CD4-positive, alpha-beta T cell (primary cell): ENCODE data around the gene CACNA2D2. TPM values are rescaled to one million over a fixed set of nuclear protein-coding genes. Genes with fewer than 3 reads are reported as not detected.

Experiments used
- ATAC-seq: fragments of 200-7000 bp; cut with Tn5 transposase; one replicate; pipeline ENCODE4 v1.10.0; 2022; ENCODE audit warnings: mild to moderate bottlenecking; ENCODE audit not compliant: poor library complexity
- CTCF ChIA-PET: fragments of 350-600 bp; sonication (Branson Sonifier 250); formaldehyde crosslinking; loops from one replicate; lab custom pipeline; 2021; ENCODE audit warnings: antibody characterized with exemption, inconsistent platforms; lab: Charles Lee
- POLR2A ChIA-PET: fragments of 350-600 bp; sonication (Branson Sonifier 250); formaldehyde crosslinking; loops from one replicate; lab custom pipeline; 2021; ENCODE audit warnings: antibody characterized with exemption, inconsistent platforms; lab: Charles Lee
- DNase-seq, 14 experiments: peaks; one replicate each; pipeline ENCODE4 v3.0.0-alpha.2; 2013 to 2020; ENCODE audit warnings: mixed read lengths in 2 of 14
- H3K27ac ChIP-seq, 2 donors: one replicate each; pipeline versions ENCODE4 v1.5.1 to v1.7.0; 2013; ENCODE audit warnings: low read length in 2 of 2, low read depth in 1 of 2, mild to moderate bottlenecking in 1 of 2
- H3K27me3 ChIP-seq, 2 experiments: 1 replicate in 1 of 2; 2 replicates in 1 of 2; pipeline versions ENCODE4 v1.6.1 to v1.7.0; 2013; ENCODE audit warnings: low read length in 2 of 2, control low read depth in 1 of 2, mild to moderate bottlenecking in 1 of 2, moderate library complexity in 1 of 2; ENCODE audit not compliant: insufficient read depth in 2 of 2, control insufficient read depth in 1 of 2
- H3K36me3 ChIP-seq: one replicate; pipeline ENCODE4 v1.6.1; 2013; ENCODE audit warnings: low read length, control low read depth; ENCODE audit not compliant: insufficient read depth
- H3K4me1 ChIP-seq: one replicate; pipeline ENCODE4 v1.6.1; 2013; ENCODE audit warnings: low read length, control low read depth; ENCODE audit not compliant: insufficient read depth
- H3K4me3 ChIP-seq: one replicate; pipeline ENCODE4 v1.5.1; 2013; ENCODE audit warnings: mild to moderate bottlenecking, low read length, moderate library complexity
- H3K9me3 ChIP-seq, 2 experiments: 1 replicate in 1 of 2; 2 replicates in 1 of 2; pipeline versions ENCODE4 v1.6.1 to v1.7.0; 2013; ENCODE audit warnings: low read length in 2 of 2, mild to moderate bottlenecking in 2 of 2, control low read depth in 1 of 2, moderate library complexity in 1 of 2; ENCODE audit not compliant: control insufficient read depth in 1 of 2, insufficient read depth in 1 of 2
- H3K27ac Mint-ChIP-seq: one replicate; pipeline ENCODE4 v1.8.0; 2020; ENCODE audit warnings: mixed read lengths
- H3K27me3 Mint-ChIP-seq: one replicate; pipeline ENCODE4 v1.8.0; 2021; ENCODE audit warnings: mixed read lengths
- H3K36me3 Mint-ChIP-seq: one replicate; pipeline ENCODE4 v1.8.0; 2021; ENCODE audit warnings: low read depth, mixed read lengths
- H3K4me1 Mint-ChIP-seq: one replicate; pipeline ENCODE4 v1.8.0; 2021; ENCODE audit warnings: low read depth, mixed read lengths
- H3K4me3 Mint-ChIP-seq: one replicate; pipeline ENCODE4 v1.8.0; 2020; ENCODE audit warnings: mild to moderate bottlenecking, mixed read lengths
- H3K9me3 Mint-ChIP-seq: one replicate; pipeline ENCODE4 v1.8.0; 2020; ENCODE audit warnings: mixed read lengths
- CTCF ChIP-seq: fragments of 200-600 bp; IDR thresholded peaks from one replicate; pipeline ENCODE4 v1.8.0; 2022; ENCODE audit warnings: antibody characterized with exemption, mild to moderate bottlenecking
- intact Hi-C, 2 experiments: fragments of 100-400 bp; cut with DNase I in 1 of 2; cut with micrococcal nuclease in 1 of 2; formaldehyde crosslinking; loops; one replicate each; pipeline versions ENCODE4 v1.15.1 to v1.9.0; 2023 to 2025; cut with DNase I, micrococcal nuclease
- total RNA-seq, 174 experiments: library from RNA in 2 of 174; stranded (reverse) in 2 of 174; gene quantifications; one replicate each; pipeline ENCODE4 v1.2.3 and lab custom pipeline; 2021 to 2026

Gene CACNA2D2
- total RNA-seq, 2 experiments from 2014 or later, result 2.5 to 3.8 TPM

GRCh38 chr3:50510325-50510724 is 6.9 kb upstream of the CACNA2D2 start:
- ChIA-PET POLR2A (no interaction called here), CTCF (no interaction called here)
- Histone ChIP-seq H3K36me3 (no peaks in the 10 kb centered on the region), H3K4me1 (no peaks in the 10 kb centered on the region), H3K4me3 (no peak overlapping the region), H3K9me3 (no peaks in the 10 kb centered on the region), H3K27ac (no peak overlapping the region), H3K27me3 (no peaks in the 10 kb centered on the region)
- Mint-ChIP-seq H3K4me3 (no peak overlapping the region), H3K27ac (no peak overlapping the region), H3K9me3 (no peaks in the 10 kb centered on the region), H3K27me3 (no peaks in the 10 kb centered on the region), H3K36me3 (no peaks in the 10 kb centered on the region), H3K4me1 (no peaks in the 10 kb centered on the region)
- no peak for TF ChIP-seq CTCF
- DNase-seq (no peak), ATAC-seq (no peak)
- intact Hi-C loops, result no loop called here

GRCh38 chr3:50509715-50510114 is 6.3 kb upstream of the CACNA2D2 start:
- DNase-seq (no peak), ATAC-seq (no peak)
- H3K36me3 ChIP-seq, result no peaks in the 10 kb centered on the region
- H3K27ac ChIP-seq, result no peak overlapping the region
- no peaks in the 10 kb centered on the region for H3K4me1 ChIP-seq
- no peak for TF ChIP-seq CTCF
- ChIA-PET POLR2A (no interaction called here), CTCF (no interaction called here)
- Mint-ChIP-seq H3K4me1 (no peaks in the 10 kb centered on the region), H3K36me3 (no peaks in the 10 kb centered on the region), H3K27me3 (no peaks in the 10 kb centered on the region), H3K9me3 (no peaks in the 10 kb centered on the region), H3K4me3 (no peak overlapping the region), H3K27ac (no peak overlapping the region)
- no peak overlapping the region for H3K4me3 ChIP-seq
- no peaks in the 10 kb centered on the region for H3K9me3 ChIP-seq
- H3K27me3 ChIP-seq, result no peaks in the 10 kb centered on the region
- intact Hi-C loops, result loop anchor here in 1 of 2 experiments (10.0 kb wide), 1 partner anchor 1825 kb away; the partner anchor contains the start of gene NCKIPSD

DNA sequence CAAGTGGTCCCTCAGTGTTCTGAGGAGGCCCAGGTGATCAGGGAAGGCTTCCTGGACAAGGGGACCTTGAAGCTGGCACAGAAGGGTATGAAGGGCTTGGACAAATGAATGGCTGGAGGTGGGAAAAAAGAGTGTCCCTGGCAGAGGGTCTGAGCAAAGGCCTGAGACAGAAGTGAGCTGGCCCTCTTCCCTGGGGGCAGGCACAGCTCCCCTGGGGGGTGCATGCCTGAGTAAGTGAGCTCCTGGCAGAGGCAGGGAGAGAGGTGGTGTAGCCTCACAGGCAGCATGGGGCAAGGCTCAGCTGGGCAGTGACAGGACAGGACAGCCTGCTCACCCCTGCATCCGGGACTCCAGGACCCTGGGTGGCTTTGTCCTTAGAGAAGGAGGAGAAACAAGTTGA is 5.4 kb upstream of the CACNA2D2 start:
- CTCF ChIA-PET, result interaction anchor here (0.8 kb wide), 1 partner anchor 33 kb away, joined by 3 read pairs; no protein-coding TSS in a partner anchor
- intact Hi-C loops, result loop anchor here in 1 of 2 experiments (10.0 kb wide), 1 partner anchor 1824 kb away; the partner anchor contains the start of gene NCKIPSD

More for the DNA sequence above, 5.4 kb upstream of the CACNA2D2 start:
- TF ChIP-seq CTCF, result no peak
- Mint-ChIP-seq H3K4me1 (no peaks in the 10 kb centered on the region), H3K27ac (no peak overlapping the region), H3K4me3 (no peak overlapping the region), H3K27me3 (no peaks in the 10 kb centered on the region), H3K9me3 (no peaks in the 10 kb centered on the region), H3K36me3 (no peaks in the 10 kb centered on the region)
- DNase-seq (no peak), ATAC-seq (no peak)
- H3K9me3 ChIP-seq, result no peaks in the 10 kb centered on the region
- POLR2A ChIA-PET, result no interaction called here
- H3K36me3 ChIP-seq, result no peaks in the 10 kb centered on the region
- H3K27me3 ChIP-seq, result no peaks in the 10 kb centered on the region
- H3K4me1 ChIP-seq, result peaks cover 5% of the 10 kb centered on the region
- H3K27ac ChIP-seq, result no peak overlapping the region
- H3K4me3 ChIP-seq, result no peak overlapping the region
